Activated T-cell treated with anti-CD3 and anti-CD28 coated beads for 1 hour (primary cell): ENCODE data around the gene FCRL5.
A peak's percentile ranks its signal among the peaks of the same experiment; 100 is the strongest.

Experiments
- DNase-seq: peaks from one replicate; pipeline ENCODE4 v3.0.0-alpha.2; 2020; ENCODE audit warnings: low read depth

The FCRL5 gene

DNA sequence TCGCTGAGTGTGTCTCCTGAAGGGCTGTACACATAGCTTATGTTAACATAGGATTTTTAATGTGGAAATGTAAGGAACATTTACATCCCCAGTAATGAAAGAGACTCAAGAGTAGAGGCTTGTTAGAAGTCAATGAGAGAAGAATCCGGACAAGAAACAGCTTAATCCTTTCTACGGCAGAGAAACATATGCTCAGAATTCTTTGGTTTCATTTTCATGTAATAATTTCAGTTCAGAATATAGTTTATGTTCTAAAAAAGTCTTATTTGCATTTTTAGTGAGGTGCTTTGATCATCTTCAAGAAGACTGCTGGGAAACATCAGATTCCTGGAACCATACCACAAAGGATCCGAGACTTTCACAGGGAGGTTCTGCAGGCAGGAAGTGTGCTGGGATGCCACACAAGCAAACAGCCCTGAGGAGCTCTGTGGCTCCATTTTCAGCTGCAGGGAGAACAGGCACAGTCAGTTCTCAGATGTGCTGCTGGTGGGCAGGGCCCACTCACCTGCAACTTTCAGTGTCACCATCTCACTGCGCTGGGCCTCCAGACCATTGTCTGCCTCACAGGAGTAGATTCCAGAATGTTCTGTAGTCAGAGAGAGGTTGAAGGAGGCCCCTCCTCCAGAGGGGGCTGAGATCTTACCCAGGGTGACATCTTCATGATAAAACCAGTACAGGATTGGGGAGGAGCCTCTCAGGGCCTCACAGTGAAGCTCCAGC lies 28.4 kb downstream of the FCRL5 start:
- no peak for DNase-seq

DNA sequence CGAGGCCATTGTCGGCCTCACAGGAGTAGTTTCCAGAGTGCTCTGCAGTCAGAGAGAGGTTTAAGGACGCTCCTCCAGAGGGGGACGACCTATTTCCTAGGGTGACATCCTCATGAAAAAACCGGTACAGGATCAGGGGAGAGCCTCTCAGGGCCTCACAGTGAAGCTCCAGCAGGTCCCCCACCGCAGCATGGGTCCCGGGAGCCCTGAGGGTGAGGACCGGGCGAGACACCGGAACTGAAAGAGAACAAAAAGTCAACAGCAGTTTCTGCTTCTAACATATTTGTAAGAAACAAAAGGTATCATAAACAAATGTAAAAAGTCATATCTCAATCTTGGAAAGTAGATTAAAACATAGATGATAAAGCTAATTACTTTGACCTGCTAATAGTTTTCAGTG lies 31.3 kb downstream of the FCRL5 start:
- DNase-seq, result no peak

- DNase-seq, result no peak
Observed at GRCh38 chr1:157520386-157520935, 31.9 kb downstream of the FCRL5 start.

- no peak for DNase-seq
Observed at GRCh38 chr1:157519451-157519850, 32.9 kb downstream of the FCRL5 start.

- no peak for DNase-seq
Observed at GRCh38 chr1:157517016-157517415, 35.3 kb downstream of the FCRL5 start.

DNA sequence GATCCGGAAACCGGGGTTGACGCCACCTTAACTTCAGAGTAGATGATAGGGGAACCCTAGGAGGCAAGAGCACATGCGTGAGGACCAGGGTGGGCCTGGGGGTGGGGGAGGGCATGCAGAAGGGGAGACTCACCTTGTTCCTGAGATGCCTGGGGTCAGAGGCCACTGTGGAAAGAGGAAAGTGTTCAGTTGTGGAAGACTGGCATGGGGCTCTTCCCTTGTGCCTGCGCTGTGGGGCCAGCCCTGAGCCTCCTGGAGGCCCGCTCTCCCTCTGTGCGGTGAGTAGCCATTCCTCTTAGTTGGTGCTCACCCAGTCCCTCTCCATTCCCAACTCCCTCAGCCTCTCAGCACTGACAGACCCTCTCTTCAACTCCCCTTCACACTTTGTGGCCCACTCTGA lies 36.6 kb downstream of the FCRL5 start:
- no peak for DNase-seq

DNA sequence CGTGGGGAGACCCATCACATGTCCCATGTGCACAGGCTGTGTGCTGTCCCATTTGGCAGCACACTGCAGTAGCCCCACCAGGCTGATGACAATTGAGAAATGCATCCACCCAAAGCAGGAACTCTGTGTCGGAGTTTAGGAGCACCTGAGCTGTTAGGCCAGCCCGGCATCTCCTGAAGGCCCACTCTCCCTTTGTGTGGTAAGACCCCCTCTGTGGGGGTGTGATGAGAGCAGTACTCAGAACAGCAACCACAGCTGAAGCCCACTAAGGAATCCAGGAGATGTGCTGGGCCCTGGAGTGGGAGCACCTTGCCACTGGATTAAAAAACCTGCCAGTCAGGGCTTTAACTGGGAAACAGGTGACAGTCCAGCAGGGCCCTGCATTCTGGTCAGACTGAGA lies 37.2 kb downstream of the FCRL5 start:
- no peak for DNase-seq

DNA sequence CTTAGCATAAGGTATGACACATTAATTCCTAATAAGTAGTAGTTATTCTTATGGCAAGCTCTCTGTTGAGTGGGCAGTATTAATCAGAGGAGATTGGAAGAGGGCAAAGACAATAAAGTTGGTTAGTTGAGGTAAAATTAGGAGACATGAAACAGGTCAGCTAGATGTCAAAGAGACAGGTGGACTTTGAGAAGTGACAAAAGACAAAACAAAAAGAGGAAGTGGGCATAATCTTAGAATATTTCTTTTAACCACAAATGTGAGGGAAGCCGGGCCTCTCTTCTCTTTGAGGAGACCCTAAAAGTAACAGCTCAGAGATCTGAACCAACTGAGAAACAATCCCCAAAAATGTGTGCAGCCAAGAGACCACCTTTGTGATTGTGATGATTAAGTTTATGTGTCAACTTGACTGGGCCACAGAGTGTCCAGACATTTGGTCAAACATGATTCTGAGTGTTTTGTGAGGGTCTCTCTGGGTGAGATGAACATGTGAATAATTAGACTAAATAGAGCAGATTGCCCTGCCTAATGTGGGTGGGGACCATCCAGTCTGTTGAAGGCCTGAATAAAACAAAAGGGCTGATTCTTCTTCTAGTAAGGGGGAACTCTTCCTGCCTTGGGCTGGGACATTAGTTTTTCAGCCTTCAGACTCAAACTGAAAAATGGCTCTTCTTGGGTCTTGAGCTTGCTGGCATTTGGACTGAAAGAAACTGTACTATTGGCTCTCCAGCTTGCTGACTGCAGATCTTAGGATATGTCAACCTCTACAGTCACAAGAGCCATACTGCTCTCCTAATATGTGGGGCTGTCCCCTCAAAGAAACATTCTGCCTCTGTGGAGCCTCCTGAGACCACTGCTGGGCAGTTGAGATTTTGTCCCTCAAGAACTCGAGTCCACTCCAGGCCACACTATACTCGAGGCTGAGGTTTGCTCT lies 40.0 kb downstream of the FCRL5 start:
- DNase-seq, result no peak

DNA sequence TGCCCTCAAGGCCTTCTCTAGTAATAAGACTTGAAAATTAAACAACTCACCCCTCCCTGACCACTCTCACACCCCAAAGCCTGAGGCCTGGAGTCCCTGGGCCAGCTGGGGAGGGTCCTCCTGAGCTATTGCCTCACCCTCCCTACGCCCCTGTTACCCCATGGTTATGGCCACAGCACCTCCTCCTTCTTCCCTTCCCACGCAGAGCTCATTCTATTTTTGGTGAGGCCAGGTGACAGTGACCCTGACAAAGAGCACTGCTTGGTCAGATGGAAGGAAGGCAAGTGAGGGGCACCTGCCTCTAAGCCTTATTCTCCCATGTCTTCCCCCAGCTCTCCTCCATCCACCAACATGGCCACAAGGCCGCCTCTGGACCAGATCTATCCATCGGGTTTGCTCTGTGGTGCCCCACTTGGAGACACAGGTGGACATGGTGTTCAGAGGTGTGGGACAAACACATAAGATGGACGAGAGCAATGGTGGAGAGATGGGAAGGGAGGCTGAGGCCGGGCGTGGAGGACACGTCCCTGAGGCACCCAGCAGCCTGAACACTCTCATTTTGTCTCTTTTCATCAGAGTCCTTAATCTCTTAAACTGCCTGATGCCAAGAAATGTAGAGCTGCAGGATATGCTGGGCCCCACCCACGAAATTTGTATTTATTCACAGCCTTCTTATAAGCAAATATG lies 42.6 kb downstream of the FCRL5 start:
- DNase-seq, result no peak

GRCh38 chr1:157505481-157506272 lies 46.6 kb downstream of the FCRL5 start:
- DNase-seq, result no peak

- DNase-seq, result no peak
Observed at GRCh38 chr1:157504646-157505045, 47.7 kb downstream of the FCRL5 start.

DNA sequence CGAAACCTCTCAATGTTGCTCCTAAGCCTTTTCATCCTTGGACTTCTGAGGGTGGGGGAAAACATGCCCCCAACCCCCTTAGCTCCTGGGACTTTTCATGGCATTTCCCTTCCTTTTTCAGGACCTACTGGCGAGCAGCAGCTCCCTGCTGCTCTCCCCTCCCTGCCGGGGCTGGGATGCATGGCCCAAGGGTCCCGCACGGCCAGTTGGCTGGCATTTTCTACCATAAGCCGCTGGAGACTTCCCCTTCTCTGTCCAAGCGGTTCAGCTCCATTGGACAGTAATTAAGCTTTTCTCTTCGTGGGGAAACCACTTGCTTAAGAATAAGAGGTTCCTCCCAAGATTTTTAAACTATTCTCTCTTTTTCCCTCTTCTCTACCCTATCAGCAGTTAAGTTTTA lies 52.8 kb downstream of the FCRL5 start:
- DNase-seq, result no peak

GRCh38 chr1:157498736-157499090 lies 53.6 kb downstream of the FCRL5 start:
- DNase-seq, result no peak

- DNase-seq, result no peak
Observed at GRCh38 chr1:157497987-157498735, 54.2 kb downstream of the FCRL5 start.

DNA sequence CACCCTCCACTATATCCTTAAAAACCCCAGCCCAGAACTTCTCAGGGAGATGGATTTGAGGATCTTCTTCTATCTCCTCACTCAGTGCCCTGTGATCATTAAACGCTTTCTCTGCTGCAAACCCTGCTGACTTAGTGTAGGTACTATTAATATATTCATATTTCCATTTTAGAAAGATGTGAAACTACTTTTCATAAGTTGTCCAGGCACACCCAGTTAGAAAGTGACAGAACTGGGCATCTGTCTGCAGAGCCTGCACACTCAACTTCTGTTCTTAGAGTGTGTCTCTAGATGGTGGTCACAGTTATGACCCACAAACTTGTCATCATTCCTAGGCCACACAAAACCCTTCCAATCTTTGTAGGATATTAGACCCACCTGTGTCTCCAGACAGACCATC lies 55.0 kb downstream of the FCRL5 start:
- DNase-seq, result no peak

GRCh38 chr1:157496121-157496526 lies 56.2 kb downstream of the FCRL5 start:
- peak; percentile 14 for DNase-seq

- DNase-seq, result no peak
Observed at GRCh38 chr1:157495285-157495684, 57.0 kb downstream of the FCRL5 start.

DNA sequence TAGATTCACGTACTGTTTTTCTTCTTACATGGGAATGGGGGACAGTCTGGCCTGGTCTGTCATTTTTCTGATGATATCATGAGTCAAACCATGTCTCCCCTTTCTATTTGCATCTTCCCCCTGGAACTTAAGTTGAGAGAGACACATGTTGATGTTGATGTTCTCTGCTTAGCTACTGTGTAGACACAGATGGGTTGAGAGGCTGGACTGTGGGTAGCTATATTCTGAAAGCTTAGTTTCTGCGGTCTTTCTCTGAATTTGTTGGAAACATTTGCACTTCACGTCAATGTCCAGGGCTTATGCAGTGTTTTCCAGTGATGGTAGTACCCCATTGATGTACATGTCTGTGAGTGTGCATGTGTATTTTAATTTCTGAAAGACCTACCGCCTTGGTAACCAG lies 58.2 kb downstream of the FCRL5 start:
- DNase-seq, result no peak

DNA sequence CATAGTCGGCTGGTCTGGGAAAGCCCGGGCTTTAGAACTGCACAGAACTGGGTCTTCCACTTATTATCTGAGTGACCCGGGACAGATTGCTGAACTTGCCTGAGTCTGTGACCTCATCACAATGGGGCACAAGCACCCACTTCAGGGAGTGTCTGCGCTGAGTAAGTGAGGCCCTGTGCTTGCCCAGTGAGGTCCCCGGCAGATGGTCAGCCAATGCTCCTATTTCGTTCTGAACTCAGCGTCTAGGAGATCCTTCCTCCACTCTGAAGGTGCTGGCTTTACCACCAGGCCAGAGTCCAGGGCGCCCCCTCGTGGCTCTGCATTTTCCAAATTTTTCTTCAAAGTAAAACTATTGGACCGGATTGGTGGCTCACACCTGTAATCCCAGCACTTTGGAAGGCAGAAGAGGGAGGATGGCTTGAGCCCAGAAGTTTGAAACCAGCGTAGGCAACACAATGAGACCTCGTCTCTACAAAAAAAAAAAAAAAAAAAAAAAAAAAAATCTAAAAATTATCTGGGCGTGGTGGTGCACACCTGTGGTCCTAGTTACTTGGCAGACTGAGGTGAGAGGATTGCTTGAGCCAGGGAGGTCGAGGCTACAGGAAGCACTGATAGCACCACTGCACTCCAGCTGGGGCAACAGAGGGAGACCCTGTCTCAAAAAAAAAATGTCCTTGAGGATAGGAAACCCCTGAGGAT lies 61.7 kb downstream of the FCRL5 start:
- DNase-seq, result peak; percentile 15

- DNase-seq, result no peak
Observed at GRCh38 chr1:157488156-157488555, 64.2 kb downstream of the FCRL5 start.
